Measurements from ENCODE around the gene TMEM72.

DNA sequence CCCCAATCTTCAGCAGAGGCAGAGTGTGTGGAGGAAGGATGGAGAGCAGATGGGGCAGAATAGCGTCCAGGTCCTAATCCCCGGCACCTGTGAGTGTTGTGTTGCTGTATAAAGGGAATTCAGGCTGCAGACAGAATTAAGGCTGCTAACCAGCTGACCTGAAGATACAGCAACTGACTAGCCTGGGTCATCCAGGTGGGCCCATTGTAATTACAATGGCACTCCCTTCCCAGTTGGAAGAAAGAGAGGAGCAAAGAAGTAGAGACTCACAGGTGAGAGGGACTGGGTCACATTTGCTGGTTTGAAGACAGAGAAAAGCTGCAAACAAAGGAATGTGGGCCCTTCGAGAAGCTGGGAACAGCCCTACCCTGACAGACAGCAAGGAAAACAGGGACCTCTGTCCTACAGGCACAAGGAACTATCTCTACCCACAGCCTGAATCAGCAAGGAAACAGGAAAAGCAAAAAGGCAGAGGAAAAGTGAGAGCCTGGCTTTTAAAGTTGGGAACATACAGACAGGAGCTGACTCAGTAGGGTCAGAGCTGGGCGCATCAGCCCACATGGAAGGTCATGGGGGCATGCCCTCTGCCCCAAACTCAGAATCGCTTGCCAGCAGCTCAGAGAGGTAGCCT, 11.6 kb upstream of the TMEM72 start:
- no peak for TF ChIP-seq EZH2phosphoT487 (conservative IDR thresholded peaks at IDR 0.05; ENCODE audit: low read length)
- TF ChIP-seq, protein P1, sequence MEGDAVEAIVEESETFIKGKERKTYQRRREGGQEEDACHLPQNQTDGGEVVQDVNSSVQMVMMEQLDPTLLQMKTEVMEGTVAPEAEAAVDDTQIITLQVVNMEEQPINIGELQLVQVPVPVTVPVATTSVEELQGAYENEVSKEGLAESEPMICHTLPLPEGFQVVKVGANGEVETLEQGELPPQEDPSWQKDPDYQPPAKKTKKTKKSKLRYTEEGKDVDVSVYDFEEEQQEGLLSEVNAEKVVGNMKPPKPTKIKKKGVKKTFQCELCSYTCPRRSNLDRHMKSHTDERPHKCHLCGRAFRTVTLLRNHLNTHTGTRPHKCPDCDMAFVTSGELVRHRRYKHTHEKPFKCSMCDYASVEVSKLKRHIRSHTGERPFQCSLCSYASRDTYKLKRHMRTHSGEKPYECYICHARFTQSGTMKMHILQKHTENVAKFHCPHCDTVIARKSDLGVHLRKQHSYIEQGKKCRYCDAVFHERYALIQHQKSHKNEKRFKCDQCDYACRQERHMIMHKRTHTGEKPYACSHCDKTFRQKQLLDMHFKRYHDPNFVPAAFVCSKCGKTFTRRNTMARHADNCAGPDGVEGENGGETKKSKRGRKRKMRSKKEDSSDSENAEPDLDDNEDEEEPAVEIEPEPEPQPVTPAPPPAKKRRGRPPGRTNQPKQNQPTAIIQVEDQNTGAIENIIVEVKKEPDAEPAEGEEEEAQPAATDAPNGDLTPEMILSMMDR (IDR thresholded peaks at IDR 0.05; ENCODE audit: insufficient read depth, low read length, poor library complexity, severe bottlenecking), result no peak

Data from SU-DHL-6 (cell line).